Stromal cell of bone marrow (primary cell): Measurements from ENCODE around the gene C4orf51.
"Not testable (repeated sequence)": the region's sequence is repeated elsewhere in the genome, so short reads cannot be mapped to it uniquely, and the experiment has no call there.

ENCODE experiments used
- DNase-seq: peaks from one replicate; pipeline ENCODE4 v3.0.0-alpha.2; 2012; ENCODE audit warnings: low read depth

The C4orf51 gene

DNA sequence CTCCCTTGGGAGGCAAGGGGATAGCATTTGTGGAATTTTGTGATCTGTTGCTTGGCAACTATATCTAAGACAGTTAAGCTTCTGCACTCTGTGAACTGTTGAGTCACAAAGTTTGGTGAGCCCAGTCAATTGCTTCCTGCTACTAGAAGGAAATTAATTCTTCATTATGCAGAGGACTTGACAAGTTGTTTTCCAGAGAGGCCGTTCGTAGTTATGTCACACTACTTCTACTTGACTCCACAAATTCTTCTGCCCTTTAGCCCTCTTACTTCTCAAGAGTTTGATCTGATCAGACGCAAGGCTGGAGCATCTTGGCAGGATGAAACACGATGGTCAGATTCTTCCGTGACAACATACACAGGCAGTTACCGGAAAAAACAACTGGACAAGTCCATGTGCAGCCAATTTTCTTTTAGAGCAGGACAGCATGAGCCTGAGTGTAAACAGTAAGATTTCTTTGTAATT lies at the start of gene C4orf51:
Gene C4orf51, plus strand, starts transcription at position 156 of the 465 bp plus-strand sequence. Its CDS starts 58 bp downstream, at position 214.
- peak; percentile 60 for DNase-seq

DNA sequence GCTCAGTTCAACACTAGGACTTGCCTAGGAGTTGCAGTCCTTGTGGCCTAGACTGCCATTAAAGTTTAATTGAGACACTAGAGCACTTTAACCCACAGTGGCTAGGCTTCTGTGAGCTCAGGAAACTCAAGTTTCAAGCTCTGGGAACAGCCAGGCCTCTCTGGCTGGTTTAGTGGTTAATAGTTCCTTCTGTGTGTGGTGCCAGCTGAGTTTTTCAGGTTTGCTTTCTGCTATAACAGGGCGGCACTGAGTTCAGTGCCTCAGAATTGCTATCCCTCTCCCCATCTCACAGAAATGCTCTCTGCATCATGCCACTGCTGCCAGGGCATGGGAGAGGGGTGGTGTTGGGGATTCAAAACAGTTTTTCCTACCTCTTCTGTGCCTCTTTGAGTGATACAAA lies 44.8 kb upstream of the C4orf51 start:
- DNase-seq = no peak

- no peak for DNase-seq
Observed at GRCh38 chr4:145635630-145636029, 44.3 kb upstream of the C4orf51 start.

DNA sequence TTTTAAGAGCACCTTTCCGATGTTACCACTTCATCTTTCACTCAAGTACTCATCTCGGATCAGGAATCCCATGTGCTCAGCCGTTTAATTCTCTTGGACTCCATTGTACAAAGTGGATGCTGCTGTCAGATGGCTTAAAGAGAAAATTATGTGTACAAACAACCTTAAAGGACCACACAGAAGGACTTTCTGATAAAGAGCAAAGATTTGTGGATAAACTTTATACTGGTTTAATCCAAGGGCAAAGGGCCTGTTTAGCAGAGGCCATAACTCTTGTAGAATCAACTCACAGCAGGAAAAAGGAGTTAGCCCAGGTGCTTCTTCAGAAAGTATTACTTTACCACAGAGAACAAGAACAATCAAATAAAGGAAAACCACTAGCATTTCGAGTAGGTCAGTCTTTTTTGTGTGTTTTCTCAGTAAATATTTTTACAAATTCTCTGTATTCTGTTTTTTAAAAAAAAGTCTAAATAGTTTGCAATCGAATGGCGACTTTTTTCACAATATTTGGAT lies 40.7 kb upstream of the C4orf51 start:
- no peak for DNase-seq

- peak; percentile 31 for DNase-seq
Observed at GRCh38 chr4:145640236-145640635, 39.7 kb upstream of the C4orf51 start.

GRCh38 chr4:145643295-145643694 lies 36.7 kb upstream of the C4orf51 start:
- DNase-seq = no peak

DNA sequence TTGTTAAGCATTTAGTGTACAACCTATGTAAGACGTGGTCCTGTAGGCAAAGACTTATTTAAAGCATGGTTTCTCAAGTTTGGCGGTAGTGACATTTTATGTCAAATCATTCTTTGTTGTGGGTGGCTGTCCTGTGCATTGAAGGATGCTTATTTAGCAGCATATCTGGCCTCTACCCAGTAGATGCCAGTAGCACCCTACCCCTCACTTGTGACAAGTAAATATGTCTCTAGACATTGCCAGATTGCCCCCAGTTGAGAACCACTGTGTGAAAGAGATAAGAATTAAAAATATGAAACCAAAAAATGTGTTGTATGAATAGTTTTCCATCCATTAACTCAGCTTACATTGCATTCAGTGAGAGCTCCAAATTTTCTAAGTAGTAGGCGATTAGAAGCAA lies 35.2 kb upstream of the C4orf51 start:
- DNase-seq = no peak

GRCh38 chr4:145656156-145656555 lies 23.8 kb upstream of the C4orf51 start:
- no peak for DNase-seq

DNA sequence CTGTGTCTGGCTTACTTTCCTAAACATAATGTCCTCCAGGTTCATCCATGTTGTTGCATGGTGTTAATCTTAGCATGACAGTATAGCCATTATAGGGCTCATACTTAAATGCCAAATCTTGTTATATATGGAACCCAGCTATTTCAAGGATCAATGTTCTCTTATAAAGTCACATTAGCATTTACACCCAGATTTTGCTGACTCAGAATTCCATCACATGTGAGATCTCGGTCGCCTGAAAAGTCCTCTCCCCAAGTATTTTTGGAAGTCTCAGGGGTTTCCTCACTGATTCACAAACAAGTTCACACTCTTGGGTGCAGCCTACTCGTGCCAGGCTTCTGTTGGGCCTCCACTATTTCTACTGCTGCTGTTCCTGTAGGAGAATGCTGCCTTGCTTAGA lies 19.9 kb upstream of the C4orf51 start:
- no peak for DNase-seq

DNA sequence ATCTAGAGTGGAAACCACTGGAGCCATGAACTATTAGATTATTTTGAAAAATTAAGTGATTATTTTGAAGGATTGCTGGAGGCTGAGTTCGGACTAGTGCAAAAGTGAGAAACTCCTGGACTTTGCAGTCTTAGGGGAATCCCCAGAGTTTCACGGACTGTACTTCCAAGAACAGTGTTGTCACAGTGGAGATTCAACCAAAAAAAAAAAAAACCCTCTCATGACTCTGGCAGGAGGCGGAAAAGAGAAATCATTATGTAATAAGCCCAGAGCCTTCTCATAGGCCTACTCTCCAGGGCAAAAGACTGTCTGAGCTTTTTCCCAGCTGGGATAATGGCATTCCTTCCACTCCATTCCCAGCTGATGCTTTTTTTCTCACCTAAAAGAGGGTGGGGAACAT lies 16.8 kb upstream of the C4orf51 start:
- no peak for DNase-seq

DNA sequence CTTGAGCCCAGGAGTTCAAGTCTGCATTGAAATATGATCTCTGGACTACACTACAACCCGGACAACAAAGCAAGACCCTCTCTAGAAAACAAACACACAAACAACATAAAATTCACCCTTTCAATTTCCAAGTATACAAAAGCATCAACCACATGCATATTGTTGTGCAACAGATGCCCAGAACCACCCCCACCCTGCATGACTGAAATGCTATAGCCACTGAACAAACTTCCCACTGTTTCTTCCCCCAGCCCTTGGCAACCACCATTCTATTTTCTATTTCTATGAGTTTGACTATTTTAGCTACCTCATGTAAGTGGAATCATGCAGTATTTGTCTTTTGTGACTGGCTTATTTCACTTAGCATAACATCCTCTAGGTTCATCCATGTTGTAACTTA lies 14.2 kb upstream of the C4orf51 start:
- peak; percentile 2 for DNase-seq

- no peak for DNase-seq
Observed at GRCh38 chr4:145670422-145670821, 9.5 kb upstream of the C4orf51 start.

DNA sequence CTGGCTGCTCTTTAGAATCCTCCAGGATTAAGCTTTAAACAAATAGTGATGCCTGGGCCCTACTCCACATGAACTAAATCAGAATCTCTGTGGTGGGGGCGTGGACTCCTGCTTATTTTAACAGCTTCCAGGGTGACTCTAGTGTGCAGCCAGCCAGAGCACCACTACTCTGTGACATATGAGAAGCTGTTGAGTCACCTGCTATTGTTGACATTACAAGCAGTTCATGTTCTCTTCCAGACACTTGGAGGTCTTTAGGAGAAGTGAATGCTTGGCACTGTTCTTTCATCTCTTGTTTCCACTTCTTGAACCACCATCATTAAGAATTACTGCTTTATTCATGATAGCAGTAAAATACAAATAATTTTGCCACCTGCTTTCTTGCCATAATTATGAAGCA lies 426 bp upstream of the C4orf51 start:
- peak; percentile 92 for DNase-seq

DNA sequence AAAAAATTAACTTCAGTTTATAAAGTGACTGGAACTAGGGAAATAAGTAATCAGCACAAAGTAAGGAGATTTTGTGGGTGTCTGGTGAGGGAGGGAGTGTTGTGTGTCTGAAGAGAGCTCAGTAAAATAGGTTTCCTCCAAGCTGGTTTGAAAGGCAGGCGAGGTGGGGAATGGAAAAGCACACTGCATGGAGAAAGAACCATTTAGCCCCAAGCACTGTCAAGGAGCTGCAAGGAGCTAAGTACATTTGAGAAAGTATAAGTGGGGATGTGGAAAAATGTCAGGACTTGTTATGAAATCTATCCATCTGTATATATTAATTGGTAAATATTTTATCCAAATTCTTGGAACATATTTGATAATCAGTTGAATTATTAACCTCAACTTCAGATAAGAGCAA lies 956 bp downstream of the C4orf51 start:
- DNase-seq = no peak

DNA sequence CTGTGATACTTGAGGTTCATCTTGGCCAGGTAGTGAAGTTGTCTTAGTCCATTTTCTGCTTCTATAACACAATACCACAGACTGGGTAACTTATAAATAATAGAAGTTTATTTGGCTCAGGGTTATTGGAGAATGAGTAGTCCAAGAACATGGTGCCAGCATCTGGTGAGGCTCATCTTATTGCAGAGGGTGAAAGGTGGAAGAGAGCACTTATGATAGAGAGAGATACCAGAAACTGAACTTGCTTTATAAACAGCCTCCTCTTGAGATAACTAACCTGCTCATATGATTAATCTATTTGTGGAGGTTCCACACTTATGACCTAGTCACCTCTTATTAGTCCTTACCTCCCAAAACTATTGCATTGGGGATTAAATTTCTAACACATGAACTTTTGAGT lies 1.6 kb downstream of the C4orf51 start:
- no peak for DNase-seq

DNA sequence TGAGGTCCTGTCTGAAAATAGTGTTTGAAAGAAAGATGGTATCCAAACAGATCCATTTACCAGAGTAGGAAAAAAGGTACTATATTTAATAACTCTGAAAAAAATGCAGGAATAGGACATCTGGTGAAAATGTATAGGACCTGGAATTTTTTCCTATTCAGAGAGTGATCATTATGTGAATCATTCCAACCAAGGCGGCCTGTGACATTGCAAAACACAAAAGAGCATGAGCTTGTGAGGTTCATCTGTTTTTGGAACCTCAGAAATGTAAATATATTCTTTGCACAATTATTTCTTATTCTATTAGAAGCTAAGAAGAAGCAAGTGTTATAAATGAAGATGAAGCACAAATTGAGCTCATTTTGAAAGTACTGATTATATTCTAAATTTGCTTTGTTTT lies 2.0 kb downstream of the C4orf51 start:
- DNase-seq = peak; percentile 1

DNA sequence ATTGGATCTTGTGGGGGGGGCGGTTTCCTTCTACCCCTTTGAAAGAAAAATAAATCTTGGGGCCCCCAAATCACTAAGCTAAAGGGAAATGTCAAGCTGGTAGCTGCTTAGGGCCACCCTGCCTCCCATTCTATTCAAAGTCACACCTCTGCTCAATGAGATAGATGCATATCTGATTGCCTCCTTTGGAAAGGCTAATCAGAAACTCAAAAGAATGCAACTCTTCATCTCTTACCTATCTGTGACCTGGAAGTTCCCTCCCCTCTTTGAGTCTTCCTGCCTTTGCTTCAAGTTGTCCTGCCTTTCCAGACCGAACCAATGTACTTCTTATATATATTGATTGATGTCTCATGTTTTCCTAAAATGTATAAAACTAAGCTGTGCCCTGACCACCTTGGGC lies 7.0 kb downstream of the C4orf51 start:
- no peak for DNase-seq

GRCh38 chr4:145690610-145691009 lies 10.7 kb downstream of the C4orf51 start:
- DNase-seq = no peak

DNA sequence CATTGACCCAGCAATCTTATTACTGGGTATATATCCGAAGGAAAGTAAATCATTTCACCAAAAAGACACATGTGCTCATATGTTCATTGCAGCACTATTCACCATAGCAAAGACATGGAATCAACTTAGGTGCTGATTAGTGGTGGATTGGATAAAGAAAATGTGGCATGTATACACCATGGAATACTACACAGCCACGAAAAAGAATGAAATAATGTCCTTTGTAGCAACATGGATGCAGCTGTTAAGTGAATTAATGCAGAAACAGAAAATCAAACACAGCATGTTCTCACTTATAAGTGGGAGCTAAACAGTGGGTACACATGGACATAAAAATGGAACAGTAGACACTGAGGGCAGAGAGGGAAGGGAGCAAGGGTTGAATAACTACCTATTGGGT lies 11.5 kb downstream of the C4orf51 start:
- DNase-seq = not testable (repeated sequence)

GRCh38 chr4:145694929-145695328 lies 15.0 kb downstream of the C4orf51 start:
- no peak for DNase-seq

DNA sequence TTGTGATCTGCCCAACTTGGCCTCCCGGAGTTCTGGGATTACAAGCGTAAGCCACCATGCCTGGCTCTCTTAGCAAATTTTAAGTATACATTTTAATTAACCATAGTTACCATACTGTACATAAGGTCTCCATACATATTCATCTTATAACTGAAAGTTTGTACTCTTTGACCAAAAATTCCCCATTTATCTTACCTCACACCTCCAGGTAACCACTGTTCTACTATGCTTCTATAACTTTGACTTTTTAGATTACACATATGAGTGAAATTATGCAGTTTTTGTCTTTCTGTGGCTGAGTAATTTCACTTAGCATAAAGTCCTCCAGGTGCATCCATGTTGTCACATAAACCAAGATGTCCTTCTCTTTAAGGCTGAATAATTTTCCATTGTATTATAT lies 17.4 kb downstream of the C4orf51 start:
- DNase-seq = no peak

DNA sequence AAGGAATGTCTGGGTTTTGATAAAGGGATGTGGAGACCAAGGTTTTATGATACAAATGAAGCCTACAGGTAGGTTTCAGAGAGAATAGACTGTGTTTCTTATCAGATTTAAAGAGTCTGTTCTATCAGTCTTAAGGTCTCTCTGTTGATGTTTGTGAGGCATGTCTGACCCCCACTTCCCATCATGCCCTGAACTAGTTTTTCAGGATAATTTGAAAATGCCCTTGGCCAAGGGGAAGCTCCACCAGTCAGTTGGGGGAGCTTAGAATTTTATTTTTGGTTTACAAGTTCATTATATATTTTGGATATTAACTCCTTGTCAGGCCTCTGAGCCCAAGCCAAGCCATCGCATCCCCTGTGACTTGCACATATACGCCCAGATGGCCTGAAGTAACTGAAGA lies 18.6 kb downstream of the C4orf51 start:
- no peak for DNase-seq

GRCh38 chr4:145703850-145704497 lies 24.0 kb downstream of the C4orf51 start:
- no peak for DNase-seq

DNA sequence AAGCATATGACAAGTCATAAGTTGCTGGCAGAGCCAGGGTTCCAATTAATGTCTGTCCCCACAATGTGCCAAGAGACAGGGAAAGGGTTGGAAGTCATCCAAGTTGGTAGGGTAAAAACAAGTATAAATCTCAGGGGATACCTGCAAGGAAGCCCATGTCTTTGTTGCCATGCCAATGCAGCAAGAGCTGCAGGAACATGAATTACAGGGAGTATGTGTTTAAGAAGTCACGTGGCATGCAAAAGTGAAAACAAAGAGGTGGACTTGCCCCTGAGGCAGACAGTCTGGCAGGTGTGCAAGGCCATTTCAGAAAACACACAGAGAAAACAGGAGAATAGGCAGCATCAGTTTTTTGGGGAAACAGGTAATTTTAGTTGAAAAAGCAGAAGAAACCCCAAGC lies 29.4 kb downstream of the C4orf51 start:
- no peak for DNase-seq
